Natural killer cell treated with Interleukin-12 subunit alpha and Interleukin-12 subunit beta and Interleukin-15 and Interleukin-18, amount 100 ng/mL, for 72 hours (primary cell): ENCODE data around the gene SPATA31D3. TPM values are rescaled to one million over a fixed set of nuclear protein-coding genes. Genes with fewer than 3 reads are reported as not detected.

ENCODE experiments used
- ATAC-seq, 2 donors: fragments of 150-1000 bp; cut with Tn5 transposase in 1 of 2; sonication (Bioruptor Pico), chemical (Tn5 transposase) in 1 of 2; 2 replicates each; pipeline ENCODE4 v1.10.0; 2021
- DNase-seq: peaks from one replicate; pipeline ENCODE4 v3.0.0; 2022; ENCODE audit warnings: low spot score
- H3K27ac Mint-ChIP-seq, 2 donors: 1 replicate in 1 of 2; 2 replicates in 1 of 2; pipeline ENCODE4 v1.8.0; 2022; ENCODE audit warnings: mixed read lengths in 2 of 2, mild to moderate bottlenecking in 1 of 2, moderate library complexity in 1 of 2
- H3K27me3 Mint-ChIP-seq, 2 donors: 1 replicate in 1 of 2; 2 replicates in 1 of 2; pipeline ENCODE4 v1.8.0; 2022; ENCODE audit warnings: mixed read lengths in 2 of 2
- H3K36me3 Mint-ChIP-seq: one replicate; pipeline ENCODE4 v1.8.0; 2022; ENCODE audit warnings: mixed read lengths
- H3K4me1 Mint-ChIP-seq, 2 donors: 1 replicate in 1 of 2; 2 replicates in 1 of 2; pipeline ENCODE4 v1.8.0; 2022; ENCODE audit warnings: low read depth in 2 of 2, mixed read lengths in 2 of 2, mild to moderate bottlenecking in 1 of 2
- H3K4me3 Mint-ChIP-seq: one replicate; pipeline ENCODE4 v1.8.0; 2022; ENCODE audit warnings: mixed read lengths
- H3K9me3 Mint-ChIP-seq: 2 replicates; pipeline ENCODE4 v1.8.0; 2022; ENCODE audit warnings: mixed read lengths
- total RNA-seq, 2 donors: library from RNA; stranded (reverse); gene quantifications; one replicate each; pipeline ENCODE4 v1.2.3, GENCODE V29; 2022

SPATA31D3 gene
- total RNA-seq, 2 donors from 2014 or later, result not detected

GRCh38 chr9:81989700-81990099 is 46.4 kb downstream of the SPATA31D3 start:
- Mint-ChIP-seq H3K4me3 (no peak overlapping the region), H3K9me3 (peaks cover 4% of the 10 kb centered on the region), H3K27ac (no peak overlapping the region), H3K36me3 (no peaks in the 10 kb centered on the region), H3K27me3 (peaks cover 0 to 2% of the 10 kb centered on the region in 2 donors), H3K4me1 (no peaks in the 10 kb centered on the region)
- no peak for DNase-seq
- no peak for ATAC-seq

- H3K27ac Mint-ChIP-seq, result no peak overlapping the region
- H3K27me3 Mint-ChIP-seq, result peaks cover 0 to 2% of the 10 kb centered on the region in 2 donors
- H3K4me3 Mint-ChIP-seq, result no peak overlapping the region
- H3K9me3 Mint-ChIP-seq, result peaks cover 9% of the 10 kb centered on the region
- H3K4me1 Mint-ChIP-seq, result no peaks in the 10 kb centered on the region
- no peaks in the 10 kb centered on the region for H3K36me3 Mint-ChIP-seq
- DNase-seq (no peak), ATAC-seq (no peak)
Observed at GRCh38 chr9:81993656-81994055, 50.4 kb downstream of the SPATA31D3 start.

Other genes starting within 250 kb of the SPATA31D3 start
- not detected for gene SPATA31D4, start 15.1 kb upstream of the SPATA31D3 start, total RNA-seq
- not detected for gene SPATA31D1, start 45.3 kb downstream of the SPATA31D3 start, total RNA-seq